PC-3 (cell line): ENCODE data around the gene GH1.

Experiments
- CTCF ChIP-seq: fragments of 300-600 bp; sonication (generic); conservative IDR thresholded peaks from 2 replicates; pipeline ENCODE4 v1.5.1; 2017; ENCODE audit warnings: antibody characterized with exemption, low read depth, mild to moderate bottlenecking, low read length
- EZH2phosphoT487 ChIP-seq: fragments of 300-600 bp; sonication (generic); IDR thresholded peaks from 2 replicates; pipeline ENCODE4 v1.6.1; 2018; ENCODE audit warnings: mild to moderate bottlenecking, antibody characterized with exemption, low read length, borderline replicate concordance

- TF ChIP-seq CTCF (no peak), EZH2phosphoT487 (no peak)
Measured at GRCh38 chr17:63927464-63928171, 9.0 kb upstream of the GH1 start.
